GM18507 (cell line): ENCODE results near the gene ILDR1.

Source experiments
- DNase-seq: peaks from one replicate; pipeline ENCODE4 v3.0.0; 2011; ENCODE audit warnings: low read depth; ENCODE audit not compliant: insufficient read length; ENCODE audit errors: extremely low spot score
- FAIRE-seq: peaks from 2 replicates; lab custom pipeline; 2011; peaks lifted over from hg19 to GRCh38; lab: Jason Lieb, UNC

ILDR1 gene

DNA sequence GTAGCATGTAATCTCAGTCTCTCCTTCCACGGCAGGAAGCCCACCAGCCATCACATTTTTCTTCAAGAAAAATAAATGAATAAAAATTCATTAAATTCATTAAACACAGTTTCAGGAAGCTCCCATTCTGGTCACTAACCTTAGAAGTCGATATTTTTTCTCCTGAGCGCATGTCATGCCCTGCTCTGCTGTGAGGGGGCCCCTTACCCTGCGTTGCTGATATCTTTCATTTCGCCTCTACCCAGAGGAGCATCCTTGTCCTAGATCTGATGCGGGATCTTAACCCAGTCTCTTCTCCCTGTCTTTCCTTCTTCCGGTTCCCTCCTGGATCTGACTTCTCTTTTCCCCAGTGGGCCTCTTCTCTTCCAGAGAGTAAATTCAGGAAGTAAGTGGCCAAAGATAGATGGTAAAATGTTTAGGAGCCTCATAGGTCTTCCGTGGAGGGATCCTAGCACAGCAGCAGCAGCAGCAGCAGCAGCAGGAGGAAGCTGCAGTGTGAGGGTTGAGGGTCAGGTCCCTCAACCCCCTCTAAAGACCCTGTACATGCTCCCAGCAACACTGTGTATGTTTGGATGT lies 1.4 kb upstream of the ILDR1 start:
- no peak for DNase-seq
- peak; percentile 15 for FAIRE-seq

DNA sequence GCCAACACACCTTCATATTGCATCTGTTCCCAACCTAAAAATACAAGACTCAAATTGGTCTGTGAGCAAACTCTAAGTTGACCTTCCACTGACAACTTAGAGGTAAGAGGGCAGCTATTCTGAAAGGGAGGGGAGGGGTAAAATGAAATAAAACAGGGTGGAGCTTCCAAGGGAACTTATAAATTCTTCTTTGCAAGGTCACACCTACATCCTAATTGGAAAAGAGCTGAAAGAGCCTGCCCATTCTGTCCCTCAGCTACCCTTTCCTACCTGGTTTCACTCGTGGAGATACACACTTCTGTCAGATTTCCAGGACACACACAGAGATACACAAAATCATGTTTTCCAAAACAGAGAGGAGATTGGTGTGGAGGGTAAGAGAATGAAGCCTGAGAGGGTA lies 1.0 kb downstream of the ILDR1 start:
- DNase-seq (no peak), FAIRE-seq (peak; percentile 9)

- no peak for DNase-seq
- FAIRE-seq, result peak; percentile 79
Measured at GRCh38 chr3:122019493-122019892, 2.6 kb downstream of the ILDR1 start.

- FAIRE-seq (peak; percentile 92), DNase-seq (peak; percentile 44)
Measured at GRCh38 chr3:122014741-122015140, 7.3 kb downstream of the ILDR1 start.

GRCh38 chr3:122013448-122013925 lies 8.6 kb downstream of the ILDR1 start:
- peak; percentile 60 for FAIRE-seq
- DNase-seq, result no peak

DNA sequence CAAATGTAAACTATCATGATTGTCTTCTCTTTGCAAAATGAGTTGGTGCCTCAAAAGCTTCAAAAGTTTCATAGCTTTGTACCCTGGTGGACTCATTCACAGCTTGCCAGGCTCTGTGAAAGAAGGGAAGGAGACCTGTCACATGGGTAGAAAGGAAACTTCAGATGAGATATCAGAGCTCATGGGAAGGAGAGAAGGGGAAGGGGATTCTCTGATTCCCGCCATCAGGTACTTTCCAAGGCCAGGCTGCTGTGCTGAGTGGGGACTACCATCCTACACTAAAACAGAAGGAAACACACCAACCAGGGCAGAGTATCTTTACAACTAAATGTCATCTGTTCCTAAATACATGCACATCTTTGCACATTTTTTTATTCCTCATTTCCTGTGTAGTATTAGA lies 9.2 kb downstream of the ILDR1 start:
- FAIRE-seq (peak; percentile 80), DNase-seq (no peak)

- FAIRE-seq (no peak), DNase-seq (no peak)
Measured at GRCh38 chr3:122011396-122011795, 10.7 kb downstream of the ILDR1 start.

DNA sequence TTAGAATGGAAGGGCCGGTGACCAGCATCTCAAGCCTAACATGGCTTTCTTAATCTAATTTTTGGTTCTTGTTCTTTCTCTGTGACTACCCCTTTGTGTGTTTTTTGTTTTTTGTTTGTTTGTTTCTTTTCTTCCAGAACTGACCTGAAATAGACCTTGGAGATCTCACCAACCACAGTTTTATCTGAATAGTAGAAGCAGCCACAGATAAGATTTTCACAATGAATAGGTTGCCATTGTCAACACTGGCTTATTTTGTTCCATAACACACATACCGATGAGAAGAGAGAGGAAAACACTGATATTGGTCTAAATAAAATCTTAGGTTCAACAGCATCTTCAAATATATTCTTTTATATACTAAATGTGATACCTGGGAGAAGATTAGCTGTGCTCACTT lies 11.5 kb downstream of the ILDR1 start:
- FAIRE-seq (peak; percentile 44), DNase-seq (no peak)

GRCh38 chr3:122008166-122008565 lies 13.9 kb downstream of the ILDR1 start:
- FAIRE-seq (no peak), DNase-seq (no peak)

- FAIRE-seq, result no peak
Measured at GRCh38 chr3:122006267-122006666, 15.8 kb downstream of the ILDR1 start.

GRCh38 chr3:122004991-122005565 lies 17.0 kb downstream of the ILDR1 start:
- DNase-seq (no peak), FAIRE-seq (peak; percentile 91)

More at GRCh38 chr3:122006267-122006666, 15.8 kb downstream of the ILDR1 start:
- no peak for DNase-seq

GRCh38 chr3:122004107-122004506 lies 17.9 kb downstream of the ILDR1 start:
- FAIRE-seq (no peak), DNase-seq (no peak)

DNA sequence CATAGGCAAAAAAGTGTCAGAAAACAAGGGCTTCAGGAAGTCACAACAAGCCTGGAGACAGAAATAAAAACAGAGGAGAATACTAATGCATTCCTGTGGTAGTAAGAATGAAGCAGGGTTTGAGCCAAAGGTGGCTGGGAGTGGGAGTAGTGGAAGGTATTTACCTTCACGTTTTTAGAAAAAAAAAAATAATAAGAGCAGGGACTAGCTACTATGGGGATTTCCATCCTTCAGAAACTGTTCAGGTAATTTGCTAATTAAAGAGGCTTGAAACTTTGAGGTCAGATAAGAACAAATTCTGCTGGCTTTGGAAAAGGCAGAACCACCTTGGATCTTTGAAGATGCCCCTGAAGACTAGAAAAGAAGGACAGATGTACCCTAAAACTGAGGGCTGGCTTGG lies 18.4 kb downstream of the ILDR1 start:
- no peak for DNase-seq
- peak; percentile 78 for FAIRE-seq

DNA sequence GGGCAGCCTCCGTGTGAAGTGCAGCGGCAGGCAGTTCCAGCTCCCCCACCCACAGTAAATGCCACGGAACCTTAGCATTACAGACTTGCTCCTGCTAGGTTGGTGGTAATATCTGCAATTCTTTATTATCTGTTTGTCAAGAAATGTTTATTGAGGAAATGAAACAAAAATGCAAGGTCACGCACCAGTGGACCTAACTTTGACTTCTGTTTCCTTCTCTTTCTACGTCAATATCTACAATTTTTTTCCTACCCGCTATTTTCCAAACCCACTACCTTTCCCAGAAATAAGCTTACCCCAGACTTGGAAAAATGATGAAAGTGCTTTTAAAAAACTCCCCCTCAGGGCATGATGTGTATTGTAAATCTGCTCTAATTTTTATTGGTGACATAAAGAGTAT lies 18.9 kb downstream of the ILDR1 start:
- FAIRE-seq (peak; percentile 86), DNase-seq (no peak)

GRCh38 chr3:122002611-122003010 lies 19.4 kb downstream of the ILDR1 start:
- DNase-seq (no peak), FAIRE-seq (no peak)

- FAIRE-seq (no peak), DNase-seq (no peak)
Measured at GRCh38 chr3:122001892-122002291, 20.2 kb downstream of the ILDR1 start.

DNA sequence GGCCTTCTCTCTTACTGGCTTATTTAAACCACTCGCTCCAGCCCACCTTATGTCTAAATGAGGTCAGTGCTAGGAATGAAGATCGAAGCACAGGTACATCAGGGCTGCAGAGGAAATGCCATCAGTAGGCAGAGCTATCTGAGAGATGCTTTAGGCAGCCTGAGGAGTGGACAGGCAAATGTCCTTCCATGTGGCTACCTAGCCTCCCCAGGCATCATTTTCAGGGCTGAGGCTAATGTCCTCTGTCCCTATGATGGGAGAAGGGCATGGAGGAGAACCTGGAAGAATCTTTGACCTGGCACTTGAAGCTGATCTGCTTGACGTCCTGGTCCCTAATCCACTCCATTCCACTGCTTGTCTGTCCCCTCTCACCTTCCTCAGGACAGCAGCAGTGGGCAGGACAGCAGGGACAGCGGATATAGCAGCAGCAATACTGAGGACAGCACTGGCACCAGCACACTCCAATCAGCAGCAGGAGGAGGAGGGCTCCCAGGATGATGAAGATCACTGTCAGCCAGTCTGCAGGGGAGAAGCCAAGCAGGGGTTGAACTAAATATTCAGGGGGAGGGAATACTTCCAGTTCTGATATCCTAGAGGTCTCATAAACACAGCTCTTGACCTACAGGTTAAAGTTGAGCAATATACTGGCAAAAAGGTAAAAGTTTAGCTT lies 21.0 kb downstream of the ILDR1 start:
- FAIRE-seq (no peak), DNase-seq (no peak)

- no peak for FAIRE-seq
- no peak for DNase-seq
Measured at GRCh38 chr3:121999931-122000330, 22.1 kb downstream of the ILDR1 start.

DNA sequence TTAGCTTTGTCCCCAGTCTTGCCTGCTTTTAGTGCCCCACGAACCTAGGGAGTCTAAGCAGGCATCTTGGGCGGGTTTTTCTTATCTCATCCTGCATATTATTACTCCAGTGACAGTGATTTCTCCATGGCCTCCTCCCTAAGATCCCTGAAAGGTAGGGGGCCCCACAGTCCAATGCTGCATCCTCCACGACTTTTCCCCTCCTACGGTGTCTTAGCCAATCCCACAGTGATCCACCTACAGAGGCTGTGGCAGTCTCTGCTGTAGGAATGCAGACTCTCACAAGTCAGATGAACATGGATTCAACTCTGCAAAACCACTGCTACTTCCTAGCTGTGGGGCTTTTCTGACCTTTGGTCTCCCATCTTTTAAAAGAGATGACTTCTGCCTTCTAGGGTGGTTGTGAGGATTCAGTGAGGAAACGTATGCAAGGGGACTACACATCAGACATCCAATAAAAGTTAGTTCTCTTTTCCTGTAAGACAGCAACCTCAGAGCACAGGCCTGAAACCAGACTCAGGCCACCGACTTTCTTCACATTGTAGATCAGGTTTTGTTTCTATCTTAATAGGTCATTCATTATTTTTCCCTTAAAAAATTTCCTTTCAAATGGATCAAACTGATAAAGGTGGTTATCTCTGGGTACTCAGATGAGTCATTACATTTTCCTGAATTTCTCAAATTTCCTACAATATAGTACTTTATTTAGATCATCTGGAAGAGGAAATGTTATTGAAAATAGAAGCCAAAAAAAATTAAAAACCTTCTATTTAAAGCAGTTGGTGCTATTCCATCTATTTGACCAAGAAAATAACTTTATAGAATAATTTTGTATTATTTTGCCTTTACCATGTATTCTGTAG lies 23.2 kb downstream of the ILDR1 start:
- DNase-seq (no peak), FAIRE-seq (peak; percentile 86)

- FAIRE-seq, result no peak
- no peak for DNase-seq
Measured at GRCh38 chr3:121998030-121998580, 23.9 kb downstream of the ILDR1 start.
